DMS153 treated with DMSO at 0.1 percent for 48 hours (cell line): Measurements from ENCODE around the gene BDH1.
"Not testable (repeated sequence)": the region's sequence is repeated elsewhere in the genome, so short reads cannot be mapped to it uniquely, and the experiment has no call there.

Source experiments
- DNase-seq: peaks from one replicate; lab custom pipeline; 2025; ENCODE audit not compliant: unreplicated experiment; lab: John Stamatoyannopoulos, UW

The BDH1 gene

GRCh38 chr3:197578376-197578775 lies 22.6 kb upstream of the BDH1 start:
- no peak for DNase-seq

- DNase-seq, result no peak
Measured at GRCh38 chr3:197577366-197578074, 21.8 kb upstream of the BDH1 start.

GRCh38 chr3:197576838-197577237 lies 21.1 kb upstream of the BDH1 start:
- DNase-seq, result no peak

GRCh38 chr3:197575362-197575761 lies 19.6 kb upstream of the BDH1 start:
- no peak for DNase-seq

- DNase-seq, result not testable (repeated sequence)
Measured at GRCh38 chr3:197574396-197574991, 18.7 kb upstream of the BDH1 start.

- DNase-seq, result no peak
Measured at GRCh38 chr3:197573048-197573767, 17.4 kb upstream of the BDH1 start.

- DNase-seq, result not testable (repeated sequence)
Measured at GRCh38 chr3:197571880-197572172, 16.1 kb upstream of the BDH1 start.

- DNase-seq, result not testable (repeated sequence)
Measured at GRCh38 chr3:197571074-197571879, 15.5 kb upstream of the BDH1 start.

GRCh38 chr3:197569433-197569832 lies 13.7 kb upstream of the BDH1 start:
- not testable (repeated sequence) for DNase-seq

- no peak for DNase-seq
Measured at GRCh38 chr3:197567904-197568681, 12.3 kb upstream of the BDH1 start.

- DNase-seq, result not testable (repeated sequence)
Measured at GRCh38 chr3:197566155-197566554, 10.4 kb upstream of the BDH1 start.

- DNase-seq, result no peak
Measured at GRCh38 chr3:197564097-197564843, 8.5 kb upstream of the BDH1 start.

- no peak for DNase-seq
Measured at GRCh38 chr3:197562398-197563251, 6.9 kb upstream of the BDH1 start.

- DNase-seq, result no peak
Measured at GRCh38 chr3:197561926-197562325, 6.2 kb upstream of the BDH1 start.

GRCh38 chr3:197559651-197560050 lies 3.9 kb upstream of the BDH1 start:
- DNase-seq, result no peak

GRCh38 chr3:197554562-197555280 lies 1.0 kb downstream of the BDH1 start:
- DNase-seq, result peak; percentile 93

- DNase-seq, result no peak
Measured at GRCh38 chr3:197554196-197554561, 1.6 kb downstream of the BDH1 start.

GRCh38 chr3:197552198-197552597 lies 3.6 kb downstream of the BDH1 start:
- no peak for DNase-seq

GRCh38 chr3:197550489-197550888 lies 5.3 kb downstream of the BDH1 start:
- DNase-seq, result no peak
